GM23338 (cell line): ENCODE measurements around the gene SMG6.

Source experiments
- CREB1 ChIP-seq: fragments of 250-450 bp; sonication (Bioruptor Pico); IDR thresholded peaks from 2 replicates; pipeline ENCODE4 v1.5.0; 2020; ENCODE audit warnings: low read depth, mild to moderate bottlenecking, moderate library complexity
- CTCF ChIP-seq, 2 experiments: fragments of 200-600 bp in 1 of 2; sonication (generic) in 1 of 2; conservative IDR thresholded peaks; 2 replicates each; pipeline versions ENCODE4 v1.5.1 to v1.6.1; 2016 to 2017; ENCODE audit warnings: antibody characterized with exemption in 2 of 2, low read depth in 2 of 2, mild to moderate bottlenecking in 2 of 2, moderate library complexity in 1 of 2
- ETS1 ChIP-seq: IDR thresholded peaks from 2 replicates; pipeline ENCODE4 v1.6.1; 2016; ENCODE audit warnings: antibody characterized with exemption
- EZH2 ChIP-seq: fragments of 200-600 bp; sonication (generic); IDR thresholded peaks from one replicate; pipeline ENCODE4 v1.8.0; 2017; ENCODE audit warnings: antibody characterized with exemption, mild to moderate bottlenecking, low read depth; ENCODE audit not compliant: unreplicated experiment
- EZH2phosphoT487 ChIP-seq: fragments of 200-600 bp; sonication (generic); IDR thresholded peaks from one replicate; pipeline ENCODE4 v1.8.1; 2018; ENCODE audit warnings: antibody characterized with exemption; ENCODE audit not compliant: unreplicated experiment
- JUNB ChIP-seq: IDR thresholded peaks from one replicate; pipeline ENCODE4 v1.6.1; 2016; ENCODE audit warnings: antibody characterized with exemption; ENCODE audit not compliant: unreplicated experiment
- NANOG ChIP-seq: IDR thresholded peaks from 2 replicates; pipeline ENCODE4 v1.6.1; 2016; ENCODE audit warnings: antibody characterized with exemption, borderline replicate concordance
- POLR2AphosphoS5 ChIP-seq: IDR thresholded peaks from 2 replicates; pipeline ENCODE4 v1.6.1; 2016; ENCODE audit warnings: antibody characterized with exemption, low read depth
- REST ChIP-seq: IDR thresholded peaks from one replicate; pipeline ENCODE4 v1.6.1; 2018; ENCODE audit warnings: antibody characterized with exemption; ENCODE audit not compliant: unreplicated experiment
- ZNF331 ChIP-seq: fragments of 250-450 bp; sonication (Bioruptor Pico); IDR thresholded peaks from 2 replicates; pipeline ENCODE4 v1.5.0; 2020; ENCODE audit warnings: low read depth, mild to moderate bottlenecking, moderate library complexity
- ZNF462 ChIP-seq: fragments of 250-450 bp; sonication (Bioruptor Pico); IDR thresholded peaks from 2 replicates; pipeline ENCODE4 v1.5.0; 2020; ENCODE audit warnings: mild to moderate bottlenecking, moderate library complexity

GRCh38 chr17:2197271-2197670, 106.3 kb downstream of the SMG6 start:
- no peak for TF ChIP-seq CTCF (conservative IDR thresholded peaks at IDR 0.05; ENCODE audit: low read depth in 2 of 2)
- TF ChIP-seq EZH2: no peak
- no peak for TF ChIP-seq POLR2AphosphoS5
- no peak for TF ChIP-seq ZNF331 (CRISPR knock-in tag)
- no peak for TF ChIP-seq REST
- TF ChIP-seq NANOG: no peak
- TF ChIP-seq EZH2phosphoT487: no peak
- no peak for TF ChIP-seq CREB1 (CRISPR knock-in tag)
- TF ChIP-seq ETS1: no peak
- TF ChIP-seq JUNB: no peak
- no peak for TF ChIP-seq ZNF462 (CRISPR knock-in tag)
